GM12865 (cell line): Measurements from ENCODE around the gene TNIP1.

Experiments used
- DNase-seq: peaks from one replicate; pipeline ENCODE4 v3.0.0; 2010; ENCODE audit warnings: low read depth
- H3K4me3 ChIP-seq: 2 replicates; pipeline ENCODE4 v1.5.1; 2011; ENCODE audit warnings: mild to moderate bottlenecking, low read depth, low read length, control low read depth
- CTCF ChIP-seq: IDR thresholded peaks from 2 replicates; pipeline ENCODE4 v1.5.1; 2011; ENCODE audit warnings: low read length, control low read depth, low read depth, inconsistent platforms; ENCODE audit not compliant: insufficient read depth; ENCODE audit errors: missing control alignments

The TNIP1 gene

GRCh38 chr5:151094030-151094851 lies 13.4 kb upstream of the TNIP1 start:
- peak overlapping the region; percentile 52 for H3K4me3 ChIP-seq
- no peak for TF ChIP-seq CTCF
- DNase-seq = peak; percentile 91

- H3K4me3 ChIP-seq = peak overlapping the region; percentile 52
- TF ChIP-seq CTCF = peak; percentile 20
- DNase-seq = peak; percentile 49
Measured at GRCh38 chr5:151093476-151093889, 12.6 kb upstream of the TNIP1 start.

- H3K4me3 ChIP-seq = no peak overlapping the region; the same call in 1 of the 2 replicates
- DNase-seq = no peak
- no peak for TF ChIP-seq CTCF
Measured at GRCh38 chr5:151092762-151093161, 11.9 kb upstream of the TNIP1 start.

- H3K4me3 ChIP-seq = no peak overlapping the region
- TF ChIP-seq CTCF = no peak
- no peak for DNase-seq
Measured at GRCh38 chr5:151089726-151090125, 8.9 kb upstream of the TNIP1 start.

GRCh38 chr5:151088986-151089385 lies 8.2 kb upstream of the TNIP1 start:
- no peak for DNase-seq
- no peak for TF ChIP-seq CTCF

GRCh38 chr5:151087486-151087885 lies 6.7 kb upstream of the TNIP1 start:
- no peak for TF ChIP-seq CTCF
- DNase-seq = no peak
- H3K4me3 ChIP-seq = peak overlapping the region; percentile 92

More at GRCh38 chr5:151088986-151089385, 8.2 kb upstream of the TNIP1 start:
- H3K4me3 ChIP-seq = no peak overlapping the region

GRCh38 chr5:151086905-151087360 lies 6.1 kb upstream of the TNIP1 start:
- peak; percentile 82 for DNase-seq

More at GRCh38 chr5:151086905-151087360, 6.1 kb upstream of the TNIP1 start:
- peak overlapping the region; percentile 92 for H3K4me3 ChIP-seq
- TF ChIP-seq CTCF = no peak
